ENCODE data around the gene HOMER2. TPM values are rescaled to one million over a fixed set of nuclear protein-coding genes. Genes with fewer than 3 reads are reported as not detected.

Gene HOMER2
- total RNA-seq, 1 donor from 2014 or later: 41.6 TPM

DNA sequence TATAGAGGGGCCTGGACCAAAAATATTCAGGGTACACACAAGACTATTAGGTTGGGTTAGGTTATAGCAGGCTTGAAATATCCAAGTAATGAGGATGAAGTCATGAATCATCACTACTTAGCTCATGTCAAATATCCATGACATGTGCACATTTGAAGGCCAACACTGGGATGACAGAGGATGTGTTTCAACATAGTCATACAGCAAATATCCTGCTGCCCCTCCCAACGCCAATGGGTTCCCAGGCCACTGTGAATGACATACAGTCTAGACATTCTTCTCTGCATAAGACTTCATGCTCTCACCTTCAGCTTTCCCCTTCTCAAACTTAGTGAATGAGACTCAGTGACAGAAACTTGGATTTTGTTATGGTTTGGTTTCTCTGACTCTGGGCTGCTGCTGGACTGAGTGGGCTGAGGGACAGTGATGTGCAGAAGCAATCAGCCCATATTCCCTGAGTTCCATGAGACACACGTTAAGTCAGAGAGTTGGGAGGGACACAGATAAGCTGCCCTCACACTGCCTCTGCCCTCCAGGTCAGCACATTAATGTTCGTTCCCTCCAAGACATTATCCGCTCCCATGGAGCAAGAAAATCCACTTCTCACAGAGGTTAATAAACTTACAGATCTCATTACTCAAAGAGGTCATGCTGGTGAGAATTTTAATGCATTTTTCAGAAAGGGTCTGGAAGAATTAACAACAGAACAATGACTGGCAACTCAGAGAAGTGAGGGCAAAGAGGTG, 15.4 kb downstream of the HOMER2 start:
- no peak for DNase-seq (ENCODE audit: low spot score)
- intact Hi-C loops (cut with DNase I): no loop called here

DNA sequence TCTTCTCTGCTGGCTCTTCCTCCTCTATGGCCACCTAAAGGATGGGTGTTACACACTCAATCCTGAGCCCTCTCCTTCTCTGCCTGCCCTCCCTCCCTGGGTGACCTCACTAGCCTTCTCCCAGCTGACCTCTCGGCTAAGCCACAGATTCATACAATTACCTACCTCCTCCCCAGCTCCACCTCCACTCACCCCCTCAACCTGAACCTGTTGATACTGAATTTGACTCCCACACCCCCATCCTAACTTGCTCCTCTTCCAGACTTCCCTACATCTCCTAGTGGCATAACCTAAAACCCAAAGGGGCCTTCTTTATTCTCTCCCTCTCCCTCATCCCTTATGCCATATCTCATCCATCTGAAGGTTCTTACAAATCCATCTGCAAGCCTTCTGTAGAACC, 17.1 kb downstream of the HOMER2 start:
- intact Hi-C loops (cut with DNase I): no loop called here
- DNase-seq (ENCODE audit: low spot score): no peak

DNA sequence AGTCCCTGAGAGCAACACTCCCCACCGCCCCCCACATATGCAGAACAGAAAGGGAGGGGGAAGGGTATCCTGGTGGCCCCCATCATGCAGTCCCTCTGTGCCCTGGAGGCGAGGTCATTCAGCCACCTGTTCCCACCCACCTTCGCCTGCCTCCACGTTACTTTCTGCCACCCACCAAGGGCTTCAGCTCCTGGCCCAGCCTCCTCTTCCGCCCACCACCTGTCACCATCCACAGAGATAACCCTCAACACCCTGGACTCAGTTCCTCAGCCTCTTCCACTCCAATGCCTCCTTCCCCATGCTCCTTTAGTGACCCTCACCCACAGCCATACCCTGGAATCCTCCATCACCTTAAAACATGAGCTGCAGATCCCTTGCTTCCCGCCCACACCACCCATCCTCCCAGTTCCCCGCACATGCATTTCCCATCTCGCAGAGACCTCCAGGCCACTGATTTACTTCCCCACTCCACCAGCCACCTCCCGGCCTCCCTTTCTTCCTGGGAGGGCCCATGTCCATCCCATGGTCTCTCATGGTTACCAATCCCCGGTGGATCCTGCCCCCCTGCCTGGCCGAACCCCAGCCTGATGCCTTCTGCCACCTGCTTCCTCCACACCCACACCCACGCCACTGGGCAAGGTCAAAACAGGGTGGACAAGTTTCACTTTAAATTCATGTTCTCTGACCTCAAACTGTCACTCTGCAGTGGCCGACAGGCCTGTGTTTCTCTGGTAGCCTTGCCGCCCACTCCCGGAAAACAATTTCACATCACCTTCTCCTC, 18.2 kb downstream of the HOMER2 start:
- DNase-seq (ENCODE audit: low spot score): no peak
- intact Hi-C loops (cut with DNase I): no loop called here

DNA sequence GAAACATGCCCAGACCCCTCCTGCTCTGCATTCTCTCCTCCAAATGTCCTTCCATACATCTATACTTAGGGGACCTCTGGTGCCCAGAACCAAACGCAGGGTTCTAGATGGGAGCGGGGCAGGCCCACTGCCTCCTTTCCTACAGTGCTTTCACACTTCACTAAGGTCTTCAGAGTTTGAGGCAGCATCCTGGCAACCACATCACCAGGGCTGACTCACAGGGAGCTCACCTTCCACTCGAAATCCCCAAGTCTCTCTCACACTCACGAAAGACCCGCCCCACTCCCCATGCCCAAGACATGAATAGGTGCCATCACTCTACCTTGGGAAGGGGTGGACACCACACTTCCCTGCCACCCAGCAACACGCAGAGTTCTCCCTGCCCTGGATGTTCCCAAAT, 18.9 kb downstream of the HOMER2 start:
- intact Hi-C loops (cut with DNase I): no loop called here
- no peak for DNase-seq (ENCODE audit: low spot score)

DNA sequence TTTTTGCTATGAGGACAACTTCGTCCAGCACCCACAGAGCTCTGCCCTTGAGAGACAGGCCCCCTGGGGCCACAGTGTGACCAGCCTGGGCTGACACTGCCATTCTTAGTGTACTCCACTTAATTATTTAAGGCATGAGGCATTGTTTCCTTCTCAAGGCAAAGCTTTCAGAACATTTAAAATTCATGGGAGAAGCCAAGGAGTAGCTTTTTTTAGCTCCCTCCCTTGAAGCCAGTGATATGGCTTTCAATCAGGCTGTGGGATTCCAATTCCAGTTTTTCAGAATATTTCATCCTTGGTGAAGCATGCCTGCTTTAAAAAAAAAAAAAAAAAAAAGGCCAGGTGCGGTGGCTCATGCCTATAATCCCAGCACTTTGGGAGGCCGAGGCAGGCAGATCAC, 21.3 kb downstream of the HOMER2 start:
- intact Hi-C loops (cut with DNase I): no loop called here

DNA sequence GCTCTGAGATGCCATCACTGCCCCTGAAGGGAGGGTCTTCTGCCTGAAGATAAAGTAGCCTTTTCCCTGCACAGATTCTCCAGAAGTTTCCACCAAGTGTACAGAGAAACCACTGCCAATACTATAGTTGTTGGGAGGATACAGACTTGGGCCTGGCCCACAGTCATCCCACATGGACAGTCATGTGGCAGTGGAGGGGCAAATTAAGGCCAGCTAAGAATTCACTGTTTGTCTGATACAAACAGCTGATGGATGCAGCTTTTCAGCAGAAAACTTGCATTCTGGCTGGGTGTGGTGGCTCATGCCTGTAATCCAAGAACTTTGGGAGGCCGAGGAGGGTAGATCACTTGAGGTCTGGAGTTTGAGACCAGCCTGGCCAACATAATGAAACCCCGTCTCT, 22.1 kb downstream of the HOMER2 start:
- DNase-seq (ENCODE audit: low spot score): no peak
- intact Hi-C loops (cut with DNase I): no loop called here

More for the DNA sequence above, 21.3 kb downstream of the HOMER2 start:
- DNase-seq (ENCODE audit: low spot score): no peak

DNA sequence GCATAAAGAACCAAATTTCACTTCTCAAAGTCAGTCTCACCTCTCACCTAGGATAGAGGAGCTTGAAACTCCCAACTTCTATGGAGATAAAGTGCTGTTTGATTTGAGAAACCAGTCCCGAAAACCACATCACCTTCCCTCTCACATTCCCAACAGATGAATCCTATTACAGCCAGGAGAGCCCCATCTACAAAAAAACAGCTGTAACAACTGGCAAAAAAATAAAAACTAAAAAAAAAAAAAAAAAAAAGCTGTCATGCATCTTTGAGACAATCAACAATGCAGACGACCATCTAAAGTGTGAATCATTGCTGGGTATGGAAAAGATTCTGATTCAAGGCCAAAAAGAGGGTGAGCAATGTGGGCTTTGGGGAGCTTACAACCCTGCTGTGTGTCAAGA, 23.8 kb downstream of the HOMER2 start:
- intact Hi-C loops (cut with DNase I): no loop called here
- DNase-seq (ENCODE audit: low spot score): no peak

DNA sequence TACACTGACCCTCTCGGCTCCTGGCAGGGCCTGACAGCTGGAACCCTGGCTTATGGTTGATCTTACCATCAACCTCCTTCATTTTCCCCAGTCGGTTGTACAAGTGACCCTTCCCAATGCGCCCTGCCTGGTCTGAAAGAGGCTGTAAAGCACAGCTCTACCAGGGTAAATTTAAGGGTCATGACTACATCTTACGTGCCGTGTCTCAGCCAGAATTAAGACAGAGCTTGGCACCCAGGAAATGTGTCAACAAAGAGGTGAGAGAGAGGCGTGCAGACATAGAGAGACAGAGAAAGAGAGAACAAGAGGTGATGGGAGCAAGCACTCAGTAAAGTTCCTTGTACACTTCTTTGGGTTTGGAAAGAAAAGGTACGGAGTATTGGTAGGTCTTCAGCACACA, 28.8 kb downstream of the HOMER2 start:
- intact Hi-C loops (cut with DNase I): no loop called here
- no peak for DNase-seq (ENCODE audit: low spot score)

DNA sequence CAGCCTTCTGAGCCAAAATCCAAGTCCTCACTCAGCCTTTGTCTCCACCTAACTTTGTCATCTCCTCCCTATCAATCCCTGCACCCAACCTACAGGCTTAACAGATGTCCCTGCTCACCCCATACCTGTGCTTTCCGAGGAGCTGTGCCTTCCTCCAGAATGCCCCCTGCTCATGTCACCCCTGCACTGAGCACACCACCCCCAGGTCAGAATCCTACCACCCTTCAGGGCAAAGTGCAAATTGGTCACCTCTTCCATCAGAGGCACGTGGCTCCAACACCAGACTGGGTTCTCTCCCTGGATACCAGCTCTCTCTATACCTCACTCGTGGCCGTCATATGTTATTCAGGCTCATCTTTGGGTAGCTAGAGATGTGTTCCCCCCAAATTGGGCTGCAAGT, 29.8 kb downstream of the HOMER2 start:
- intact Hi-C loops (cut with DNase I): no loop called here
- DNase-seq (ENCODE audit: low spot score): no peak

DNA sequence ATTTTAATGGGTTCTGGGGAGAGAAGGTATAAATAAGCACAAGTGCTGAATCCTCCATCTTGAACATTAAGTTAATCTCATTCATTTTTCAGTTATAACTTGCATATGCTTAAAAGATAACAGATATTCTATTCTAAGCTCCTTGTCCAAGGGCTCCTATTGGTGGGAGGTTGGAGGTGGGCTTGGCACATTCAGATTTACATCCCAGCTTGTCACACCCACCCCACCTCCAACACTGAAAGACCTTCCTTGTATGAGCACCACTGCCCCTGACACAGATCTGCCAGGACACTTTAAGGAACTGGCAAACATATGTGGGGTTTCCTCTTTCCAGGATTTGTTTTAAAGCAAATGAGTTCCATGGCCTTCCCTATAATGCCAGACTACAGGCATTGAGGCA, 30.6 kb downstream of the HOMER2 start:
- intact Hi-C loops (cut with DNase I): no loop called here
- no peak for DNase-seq (ENCODE audit: low spot score)

DNA sequence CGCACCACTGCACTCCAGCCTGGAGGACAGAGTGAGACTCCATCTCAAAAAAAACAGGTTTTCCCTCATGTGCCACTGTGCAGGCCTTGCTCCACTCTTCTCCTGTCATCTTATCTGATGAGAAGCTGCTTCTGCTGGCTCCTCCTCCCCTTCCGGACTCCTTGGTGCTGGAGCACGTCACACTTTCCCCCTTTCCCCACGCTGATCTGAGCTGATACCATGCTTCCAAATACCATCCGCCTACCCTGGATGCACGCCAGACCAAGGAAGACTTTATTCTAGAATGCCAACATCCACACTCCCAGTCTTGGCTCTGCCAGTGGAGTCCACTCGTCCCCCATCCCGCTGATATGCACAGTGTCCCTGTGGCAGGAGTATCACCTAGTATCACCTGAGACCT, 31.3 kb downstream of the HOMER2 start:
- intact Hi-C loops (cut with DNase I): no loop called here
- DNase-seq (ENCODE audit: low spot score): no peak

DNA sequence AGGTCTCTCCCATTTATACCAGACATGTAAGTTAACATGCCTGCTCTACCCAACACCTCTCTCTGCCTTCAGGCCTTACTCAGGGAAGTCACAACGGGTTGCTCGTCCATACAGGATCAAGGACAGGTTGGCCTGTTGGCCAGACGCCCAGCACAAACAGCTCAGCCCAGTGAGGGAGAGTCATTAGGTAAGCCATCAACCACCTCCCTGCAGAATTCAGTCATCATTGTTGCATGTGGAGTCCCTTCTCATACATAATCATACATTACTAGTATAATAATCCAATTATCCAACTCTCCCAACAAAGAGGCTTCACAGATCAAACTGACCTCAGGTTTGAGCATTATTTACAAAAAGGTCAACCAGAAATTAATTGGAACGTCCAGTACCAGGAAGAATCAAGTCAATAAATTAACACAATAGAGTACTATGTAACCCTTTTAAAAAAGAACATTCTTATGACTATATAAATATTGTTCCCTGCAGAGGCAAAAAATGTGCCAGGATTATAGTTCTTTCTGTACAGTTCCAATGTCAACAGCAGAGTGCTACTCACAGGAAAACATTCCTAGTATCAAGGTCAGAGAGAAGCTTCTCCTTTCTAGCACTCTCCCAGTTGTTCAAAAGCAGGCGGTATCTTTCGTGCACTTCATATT, 33.2 kb downstream of the HOMER2 start:
- intact Hi-C loops (cut with DNase I): no loop called here
- DNase-seq (ENCODE audit: low spot score): no peak

DNA sequence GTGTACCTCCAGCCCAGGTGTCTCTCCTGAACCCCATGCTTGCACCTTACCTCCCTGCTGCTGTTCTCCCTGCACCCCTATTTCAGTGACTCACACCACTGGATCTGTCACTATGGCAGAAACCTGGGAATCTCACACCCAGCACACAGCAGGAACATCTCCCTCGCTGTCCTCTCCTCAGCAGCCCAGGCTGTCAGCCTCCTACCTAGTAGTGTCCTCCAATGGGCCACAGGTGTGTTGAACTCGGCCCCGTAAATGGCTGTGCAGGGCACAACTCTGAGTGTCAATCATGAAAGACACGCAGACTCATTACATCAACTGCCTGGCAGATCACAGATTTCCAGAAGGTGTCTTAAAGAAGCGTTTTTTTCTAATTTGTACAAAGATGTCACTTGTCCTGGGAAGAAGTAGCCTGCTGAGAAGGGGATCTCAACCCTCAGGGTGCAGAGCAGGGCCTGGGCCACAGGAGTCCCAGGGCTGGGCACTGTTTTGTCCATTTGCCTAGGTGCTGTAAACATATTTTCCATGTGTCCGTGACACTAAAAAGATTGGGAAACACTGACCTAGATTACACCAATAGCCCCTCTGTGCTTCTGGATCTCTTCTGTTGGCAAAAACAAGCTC, 33.8 kb downstream of the HOMER2 start:
- no peak for DNase-seq (ENCODE audit: low spot score)
- intact Hi-C loops (cut with DNase I): no loop called here

DNA sequence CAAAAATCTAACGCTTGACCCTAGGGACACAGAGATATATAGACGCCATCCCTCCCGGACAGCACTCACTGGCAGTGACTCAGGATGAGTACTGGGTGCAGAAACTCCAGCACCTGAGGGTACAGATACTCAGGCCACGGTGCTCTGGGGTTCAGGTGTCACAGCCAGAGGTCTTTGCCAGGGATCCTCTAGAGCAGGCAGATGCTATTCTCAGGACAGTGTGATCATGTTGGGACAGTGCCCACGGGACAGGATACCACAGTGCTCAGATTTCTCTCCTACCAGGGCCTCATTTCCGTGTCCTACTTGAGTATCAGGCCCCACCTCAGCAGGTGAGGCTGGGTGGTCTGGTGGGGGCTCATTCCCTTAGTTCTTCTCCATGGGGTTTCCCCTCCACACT, 34.4 kb downstream of the HOMER2 start:
- intact Hi-C loops (cut with DNase I): no loop called here
- DNase-seq (ENCODE audit: low spot score): no peak

DNA sequence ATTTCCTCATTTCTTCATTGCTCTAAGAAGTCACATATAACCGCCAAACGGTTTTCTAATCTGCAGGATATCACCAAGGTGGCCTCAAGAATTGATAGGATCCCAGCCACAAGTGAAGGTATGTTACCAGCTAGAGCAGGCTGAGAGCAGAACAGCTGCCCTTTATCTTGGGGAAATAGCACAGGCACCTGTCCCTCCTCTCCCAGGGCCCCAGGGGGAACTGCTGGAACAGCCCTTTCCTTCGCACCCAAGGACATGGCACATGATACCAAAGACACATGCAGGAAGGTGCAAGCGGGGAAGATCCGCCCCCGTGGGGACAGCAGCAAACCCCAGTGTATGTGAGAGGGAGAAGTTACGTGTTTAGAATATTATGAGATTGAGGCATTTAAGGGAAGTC, 35.3 kb downstream of the HOMER2 start:
- no peak for DNase-seq (ENCODE audit: low spot score)
- intact Hi-C loops (cut with DNase I): no loop called here

DNA sequence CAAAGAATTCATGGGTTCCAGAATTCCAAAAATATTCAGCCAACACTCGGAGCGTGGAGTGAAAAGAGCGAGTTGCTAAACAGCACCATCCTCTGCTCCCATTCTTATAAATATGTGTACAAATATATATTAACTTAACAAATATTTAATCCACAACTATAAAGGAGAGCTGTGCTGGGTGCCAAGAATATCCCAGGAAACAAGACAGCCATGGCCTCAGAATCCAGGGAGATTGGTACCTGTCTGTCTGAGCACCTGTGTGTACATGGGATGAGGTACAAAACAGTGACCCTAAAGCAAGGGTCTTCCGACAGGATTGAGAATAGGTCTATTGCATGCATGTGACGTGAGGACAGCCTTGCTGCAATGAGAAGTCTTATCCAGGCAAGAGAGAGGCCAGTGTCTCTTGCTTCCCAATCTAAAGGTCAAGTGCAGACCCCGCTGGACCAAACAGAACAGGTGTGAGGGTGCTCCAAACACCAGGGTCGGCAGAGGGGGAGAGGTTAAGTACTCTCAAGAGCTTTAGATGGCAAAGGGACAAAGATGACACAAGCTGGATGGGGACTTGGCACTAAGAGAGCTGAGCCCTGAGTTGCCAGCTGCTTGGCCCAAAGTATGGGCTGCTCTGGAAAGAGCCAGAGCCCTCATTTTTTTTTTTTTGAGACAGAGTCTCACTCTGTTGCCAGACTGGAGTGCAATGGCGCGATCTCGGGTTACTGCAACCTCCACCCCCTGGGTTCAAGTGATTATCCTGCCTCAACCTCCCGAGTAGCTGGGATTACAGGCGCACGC, 36.2 kb downstream of the HOMER2 start:
- intact Hi-C loops (cut with DNase I): no loop called here
- no peak for DNase-seq (ENCODE audit: low spot score)

DNA sequence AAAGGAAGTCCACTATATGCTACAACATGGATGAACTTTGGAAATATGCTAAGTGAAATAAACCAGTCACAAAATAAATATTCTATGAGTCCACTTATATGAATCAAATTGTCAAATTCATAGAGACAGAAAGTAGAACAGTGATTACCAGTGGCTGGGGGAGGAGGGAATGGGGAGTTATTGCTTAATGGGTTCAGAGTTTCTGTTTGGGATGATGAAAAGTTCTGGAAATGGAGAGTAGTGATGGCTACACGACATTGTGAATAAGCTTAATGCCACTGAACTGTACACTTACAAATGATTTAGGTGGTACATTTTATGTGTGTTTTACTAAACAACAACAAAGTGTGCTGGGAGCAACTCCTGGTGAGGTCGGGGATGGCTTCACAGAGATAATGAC, 38.1 kb downstream of the HOMER2 start:
- intact Hi-C loops (cut with DNase I): no loop called here

DNA sequence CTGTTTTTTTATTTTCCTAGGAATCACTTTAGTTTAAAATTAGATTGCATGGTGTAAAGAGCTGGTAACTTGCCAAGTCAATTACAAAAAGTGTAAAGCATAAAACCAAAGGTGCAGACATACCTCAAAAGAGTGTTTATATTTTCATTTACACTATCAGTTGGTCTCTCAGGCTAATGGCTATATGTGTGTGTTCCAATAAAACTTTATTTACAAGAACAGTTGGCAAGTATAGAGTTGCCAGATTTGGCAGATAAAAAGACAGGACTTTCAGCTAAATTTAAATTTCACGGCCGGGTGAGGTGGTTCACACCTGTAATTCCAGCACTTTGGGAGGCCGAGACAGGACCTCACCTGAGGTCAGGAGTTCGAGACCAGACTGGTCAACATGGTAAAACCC, 41.1 kb downstream of the HOMER2 start:
- intact Hi-C loops (cut with DNase I): no loop called here
- no peak for DNase-seq (ENCODE audit: low spot score)

More for the DNA sequence above, 38.1 kb downstream of the HOMER2 start:
- DNase-seq (ENCODE audit: low spot score): no peak

DNA sequence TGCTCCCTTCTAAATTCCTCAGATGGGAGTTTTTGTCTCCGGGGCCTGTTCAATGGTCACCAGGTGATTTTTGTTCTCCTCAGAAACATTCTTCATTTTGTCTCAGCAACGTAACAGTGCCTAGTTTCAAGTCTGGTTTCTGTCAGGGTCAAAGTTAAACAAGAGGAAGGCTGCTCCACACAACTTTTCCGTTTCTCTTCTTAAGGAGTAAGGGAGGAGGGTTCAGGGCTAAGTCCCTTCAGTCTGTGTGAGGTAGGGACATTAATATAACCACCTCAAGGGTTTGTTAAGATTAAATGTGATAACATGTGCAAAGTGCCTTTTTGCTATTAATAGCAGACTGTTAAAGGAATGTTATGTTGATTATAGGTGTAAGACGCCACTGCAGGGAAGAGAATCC, 41.8 kb downstream of the HOMER2 start:
- DNase-seq (ENCODE audit: low spot score): no peak
- intact Hi-C loops (cut with DNase I): no loop called here
